Sigmoid colon (tissue), 4 donors: ENCODE data around the gene SUCO.

Experiments used
- CTCF ChIP-seq, 4 experiments: fragments of 450-650 bp in 3 of 4; fragments of 200-600 bp in 1 of 4; IDR thresholded peaks; one replicate each; pipeline ENCODE4 v1.5.1; 2016 to 2019; ENCODE audit warnings: antibody characterized with exemption in 4 of 4, mild to moderate bottlenecking in 3 of 4, moderate library complexity in 2 of 4
- EP300 ChIP-seq, 4 donors: sonication (generic); formaldehyde crosslinking; IDR thresholded peaks; one replicate each; pipeline ENCODE4 v1.6.1; 2017; ENCODE audit warnings: antibody characterized with exemption in 4 of 4
- POLR2A ChIP-seq, 2 donors: fragments of 450-650 bp; IDR thresholded peaks; one replicate each; pipeline ENCODE4 v1.6.1; 2016; ENCODE audit warnings: antibody characterized with exemption in 2 of 2, mild to moderate bottlenecking in 2 of 2, moderate library complexity in 2 of 2

- TF ChIP-seq POLR2A (IDR thresholded peaks at IDR 0.05) (no peak), CTCF (IDR thresholded peaks at IDR 0.05) (no peak), EP300 (IDR thresholded peaks at IDR 0.05) (no peak)
These were observed 55.6 kb downstream of the SUCO start for GRCh38 chr1:172588296-172589291.
